Sigmoid colon (tissue), 4 donors: ENCODE results near the gene CDH20.

Experiments
- EP300 ChIP-seq, 4 donors: sonication (generic); formaldehyde crosslinking; IDR thresholded peaks; one replicate each; pipeline ENCODE4 v1.6.1; 2017; ENCODE audit warnings: antibody characterized with exemption in 4 of 4
- POLR2A ChIP-seq, 2 donors: fragments of 450-650 bp; IDR thresholded peaks; one replicate each; pipeline ENCODE4 v1.6.1; 2016; ENCODE audit warnings: antibody characterized with exemption in 2 of 2, mild to moderate bottlenecking in 2 of 2, moderate library complexity in 2 of 2

- no peak for TF ChIP-seq POLR2A (IDR thresholded peaks at IDR 0.05)
- no peak for TF ChIP-seq EP300 (IDR thresholded peaks at IDR 0.05)
Measured at GRCh38 chr18:61545281-61546245, 212.3 kb downstream of the CDH20 start.
